Measurements from ENCODE around the gene FUCA1.

The FUCA1 gene

GRCh38 chr1:23801876-23802275 lies 66.2 kb downstream of the FUCA1 start:
- TF ChIP-seq, protein P1, sequence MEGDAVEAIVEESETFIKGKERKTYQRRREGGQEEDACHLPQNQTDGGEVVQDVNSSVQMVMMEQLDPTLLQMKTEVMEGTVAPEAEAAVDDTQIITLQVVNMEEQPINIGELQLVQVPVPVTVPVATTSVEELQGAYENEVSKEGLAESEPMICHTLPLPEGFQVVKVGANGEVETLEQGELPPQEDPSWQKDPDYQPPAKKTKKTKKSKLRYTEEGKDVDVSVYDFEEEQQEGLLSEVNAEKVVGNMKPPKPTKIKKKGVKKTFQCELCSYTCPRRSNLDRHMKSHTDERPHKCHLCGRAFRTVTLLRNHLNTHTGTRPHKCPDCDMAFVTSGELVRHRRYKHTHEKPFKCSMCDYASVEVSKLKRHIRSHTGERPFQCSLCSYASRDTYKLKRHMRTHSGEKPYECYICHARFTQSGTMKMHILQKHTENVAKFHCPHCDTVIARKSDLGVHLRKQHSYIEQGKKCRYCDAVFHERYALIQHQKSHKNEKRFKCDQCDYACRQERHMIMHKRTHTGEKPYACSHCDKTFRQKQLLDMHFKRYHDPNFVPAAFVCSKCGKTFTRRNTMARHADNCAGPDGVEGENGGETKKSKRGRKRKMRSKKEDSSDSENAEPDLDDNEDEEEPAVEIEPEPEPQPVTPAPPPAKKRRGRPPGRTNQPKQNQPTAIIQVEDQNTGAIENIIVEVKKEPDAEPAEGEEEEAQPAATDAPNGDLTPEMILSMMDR (IDR thresholded peaks at IDR 0.05; ENCODE audit: low read depth, low read length, missing control alignments) = no peak
- no peak for DNase-seq (ENCODE audit: low read depth)
- no peak overlapping the region; the same call in 1 of the 2 replicates for H3K4me3 ChIP-seq (ENCODE audit: low read depth, low read length)

DNA sequence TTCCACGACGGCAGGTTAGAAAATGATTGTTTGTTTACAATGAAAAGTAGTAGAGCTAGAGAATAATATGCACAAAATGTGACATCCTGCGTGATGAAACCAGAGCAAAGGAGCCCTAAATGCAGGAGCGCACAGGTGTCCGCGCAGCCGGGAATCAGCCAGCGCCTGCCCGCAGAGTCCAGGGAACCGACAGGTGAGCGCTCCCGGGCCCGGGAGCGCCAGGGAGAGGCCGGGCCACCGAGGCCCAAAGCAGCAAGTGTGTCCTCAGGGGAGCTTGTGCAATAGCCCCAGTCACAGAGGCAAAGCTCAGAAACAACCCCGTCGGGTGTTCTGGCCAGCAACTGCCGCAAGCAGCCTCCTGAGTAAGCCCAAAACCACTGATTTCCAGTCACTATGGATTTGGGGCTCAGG lies 66.7 kb downstream of the FUCA1 start:
- TF ChIP-seq, protein P1 (IDR thresholded peaks at IDR 0.05; ENCODE audit: low read depth, low read length, missing control alignments) = no peak
- no peak for DNase-seq (ENCODE audit: low read depth)
- peak overlapping the region; percentile 91 for H3K4me3 ChIP-seq (ENCODE audit: low read depth, low read length)

- peak within 1 kb of the TSS; percentile 91 for H3K4me3 ChIP-seq (ENCODE audit: low read depth, low read length)
- peak; percentile 85 for DNase-seq (ENCODE audit: low read depth)
- TF ChIP-seq, protein P1 (IDR thresholded peaks at IDR 0.05; ENCODE audit: low read depth, low read length, missing control alignments) = no peak
Observed at GRCh38 chr1:23800400-23801337, 67.4 kb downstream of the FUCA1 start, which contains the start of gene GALE. TSS of gene GALE (minus strand) at chr1:23800754. CDS start at chr1:23799007, 1,747 bp downstream.

GRCh38 chr1:23799570-23800399 lies 68.3 kb downstream of the FUCA1 start:
- H3K4me3 ChIP-seq (ENCODE audit: low read depth, low read length) = peak overlapping the region; percentile 91
- no peak for DNase-seq (ENCODE audit: low read depth)
- TF ChIP-seq, protein P1 (IDR thresholded peaks at IDR 0.05; ENCODE audit: low read depth, low read length, missing control alignments) = no peak

- H3K4me3 ChIP-seq (ENCODE audit: low read depth, low read length) = peak overlapping the region; percentile 91
- TF ChIP-seq, protein P1 (IDR thresholded peaks at IDR 0.05; ENCODE audit: low read depth, low read length, missing control alignments) = no peak
- no peak for DNase-seq (ENCODE audit: low read depth)
Observed at GRCh38 chr1:23799255-23799569, 68.9 kb downstream of the FUCA1 start.

GRCh38 chr1:23798662-23799142 lies 69.4 kb downstream of the FUCA1 start:
- DNase-seq (ENCODE audit: low read depth) = no peak
- TF ChIP-seq, protein P1 (IDR thresholded peaks at IDR 0.05; ENCODE audit: low read depth, low read length, missing control alignments) = peak; percentile 23
- H3K4me3 ChIP-seq (ENCODE audit: low read depth, low read length) = no peak overlapping the region
